ENCODE data around the gene RPL22.

GRCh38 chr1:6136516-6137220, 62.7 kb downstream of the RPL22 start:
- TF ChIP-seq, protein P1, sequence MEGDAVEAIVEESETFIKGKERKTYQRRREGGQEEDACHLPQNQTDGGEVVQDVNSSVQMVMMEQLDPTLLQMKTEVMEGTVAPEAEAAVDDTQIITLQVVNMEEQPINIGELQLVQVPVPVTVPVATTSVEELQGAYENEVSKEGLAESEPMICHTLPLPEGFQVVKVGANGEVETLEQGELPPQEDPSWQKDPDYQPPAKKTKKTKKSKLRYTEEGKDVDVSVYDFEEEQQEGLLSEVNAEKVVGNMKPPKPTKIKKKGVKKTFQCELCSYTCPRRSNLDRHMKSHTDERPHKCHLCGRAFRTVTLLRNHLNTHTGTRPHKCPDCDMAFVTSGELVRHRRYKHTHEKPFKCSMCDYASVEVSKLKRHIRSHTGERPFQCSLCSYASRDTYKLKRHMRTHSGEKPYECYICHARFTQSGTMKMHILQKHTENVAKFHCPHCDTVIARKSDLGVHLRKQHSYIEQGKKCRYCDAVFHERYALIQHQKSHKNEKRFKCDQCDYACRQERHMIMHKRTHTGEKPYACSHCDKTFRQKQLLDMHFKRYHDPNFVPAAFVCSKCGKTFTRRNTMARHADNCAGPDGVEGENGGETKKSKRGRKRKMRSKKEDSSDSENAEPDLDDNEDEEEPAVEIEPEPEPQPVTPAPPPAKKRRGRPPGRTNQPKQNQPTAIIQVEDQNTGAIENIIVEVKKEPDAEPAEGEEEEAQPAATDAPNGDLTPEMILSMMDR (optimal IDR thresholded peaks at IDR 0.05 in 1 of 3, IDR thresholded peaks at IDR 0.05 in 1 of 3, conservative IDR thresholded peaks at IDR 0.05 in 1 of 3; ENCODE audit: extremely low read depth in 1 of 3, insufficient read depth in 2 of 3, low read length in 3 of 3): no peak
- no peak for TF ChIP-seq EZH2 (IDR thresholded peaks at IDR 0.05; ENCODE audit: low read length)

Data from keratinocyte (primary cell).